ENCODE results near the gene LTF.
A peak's percentile ranks its signal among the peaks of the same experiment; 100 is the strongest.
"Not testable (repeated sequence)": the region's sequence is repeated elsewhere in the genome, so short reads cannot be mapped to it uniquely, and the experiment has no call there.

LTF gene

DNA sequence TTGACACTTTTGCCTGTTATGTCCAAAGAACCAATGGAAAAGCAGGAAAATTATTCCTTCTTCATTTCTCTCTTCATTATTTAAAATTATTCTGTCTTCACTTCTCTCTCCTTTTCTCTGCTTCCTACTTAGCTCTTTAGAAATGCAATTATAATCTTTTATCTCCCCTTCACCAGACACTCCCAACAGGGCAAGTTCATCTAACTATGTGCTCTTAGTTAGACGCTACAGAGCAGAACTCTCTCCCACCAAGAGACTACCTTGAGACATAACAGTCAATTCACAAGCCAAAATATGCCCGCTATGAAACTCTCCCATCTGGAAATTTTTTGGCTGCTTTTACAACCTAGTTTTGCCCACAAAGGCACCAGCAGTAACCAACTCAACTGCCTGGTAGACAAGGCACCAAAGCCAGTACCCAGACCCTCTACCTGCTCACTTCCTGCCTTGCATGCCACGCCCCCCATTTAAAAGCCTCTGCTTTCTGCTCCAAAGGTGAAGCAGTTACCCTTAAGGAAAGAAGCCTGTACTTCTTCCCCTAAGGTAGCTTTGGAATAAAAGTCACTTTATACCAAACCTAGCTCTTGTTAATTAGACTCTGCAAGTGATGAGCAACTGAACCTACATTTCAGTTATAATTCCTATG lies 29.5 kb downstream of the LTF start:
- DNase-seq = no peak

DNA sequence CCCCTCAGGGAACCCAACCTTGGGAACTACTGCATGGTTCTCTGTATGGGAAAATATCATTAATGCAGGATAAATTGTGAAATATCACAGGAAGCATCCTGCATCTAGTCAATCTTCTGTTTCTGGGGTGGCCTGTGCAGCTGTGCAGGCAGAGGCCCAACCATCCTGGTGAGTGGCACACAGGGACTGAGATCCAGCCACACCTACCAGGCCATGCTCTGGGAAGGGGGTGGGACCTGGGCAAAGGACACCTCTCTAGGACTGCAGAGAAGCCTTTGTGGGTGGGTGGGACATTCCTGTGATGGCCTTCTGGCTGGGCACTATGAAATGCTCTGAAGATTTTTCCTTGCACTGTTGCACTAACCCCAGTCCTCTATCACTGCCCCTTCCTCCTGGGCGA lies 30.9 kb downstream of the LTF start:
- DNase-seq = no peak

DNA sequence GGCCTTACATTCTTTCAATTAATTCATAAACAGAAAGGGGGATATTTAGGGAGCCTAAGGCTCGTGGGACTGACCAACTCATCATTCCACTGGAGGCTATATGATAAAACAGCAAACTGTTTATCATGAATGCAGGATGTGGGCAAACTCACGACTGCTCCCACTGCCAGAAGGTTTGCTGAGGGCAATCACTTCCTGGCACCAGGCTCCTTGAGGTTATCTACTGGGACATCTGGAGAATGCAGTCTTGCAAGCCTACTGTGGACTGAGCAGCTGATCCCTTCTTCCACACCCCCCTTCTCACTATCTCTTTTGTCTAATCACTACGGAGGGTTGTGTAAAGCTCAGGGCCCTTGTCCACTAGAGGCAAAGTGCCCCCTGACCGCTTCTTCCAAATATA lies 31.6 kb downstream of the LTF start:
- DNase-seq = not testable (repeated sequence)

DNA sequence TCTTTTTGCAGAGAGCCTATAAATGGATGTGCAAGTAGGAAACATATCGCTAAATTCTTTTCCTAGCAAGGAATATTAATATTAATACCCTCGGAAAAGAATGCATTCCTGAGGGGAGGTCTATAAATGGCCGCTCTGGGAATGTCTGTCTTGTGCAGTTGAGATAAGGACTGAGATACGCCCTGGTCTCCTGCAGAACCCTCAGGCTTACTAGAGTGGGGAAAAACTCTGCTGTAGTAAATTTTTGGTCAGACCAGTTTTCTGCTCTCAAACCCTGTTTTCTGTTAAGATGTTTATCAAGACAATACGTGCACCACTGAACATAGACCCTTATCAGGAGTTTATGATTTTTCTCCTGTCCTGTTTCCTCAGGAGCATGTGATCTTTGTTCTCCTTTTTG lies 32.8 kb downstream of the LTF start:
- DNase-seq = not testable (repeated sequence)

DNA sequence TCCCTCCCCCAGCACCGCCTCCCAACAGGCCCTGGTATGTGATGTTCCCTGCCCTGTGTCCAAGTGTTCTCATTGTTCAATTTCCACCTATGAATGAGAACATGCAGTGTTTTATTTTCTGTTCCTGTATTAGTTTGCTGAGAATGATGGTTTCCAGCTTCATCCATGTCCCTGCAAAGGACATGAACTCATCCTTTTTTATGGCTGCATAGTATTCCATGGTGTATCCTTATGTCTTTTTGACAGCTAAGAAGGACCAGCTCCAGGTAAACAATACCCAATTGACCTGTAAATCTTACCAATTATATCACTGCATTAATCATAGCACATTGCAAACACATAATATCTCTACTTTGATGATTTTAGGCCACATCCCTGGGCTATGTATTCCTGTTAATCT lies 33.8 kb downstream of the LTF start:
- not testable (repeated sequence) for DNase-seq

DNA sequence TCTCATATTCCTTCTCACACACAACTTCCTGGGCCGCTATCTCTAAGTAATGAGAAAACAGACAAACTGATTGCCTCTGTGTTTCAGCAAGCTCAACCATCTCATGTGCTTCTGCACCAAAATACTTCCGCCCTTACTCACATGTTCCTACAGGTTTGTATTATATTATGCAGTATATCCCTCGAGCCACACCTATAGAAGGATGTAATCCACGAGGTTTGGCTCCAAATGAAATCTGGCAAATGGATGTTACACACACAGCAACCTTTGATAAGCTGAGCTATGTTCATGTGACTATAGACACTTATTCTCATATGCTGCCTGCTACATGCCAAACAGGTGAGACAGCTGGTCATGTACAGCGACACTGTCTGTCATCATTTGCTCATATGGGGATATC lies 35.0 kb downstream of the LTF start:
- DNase-seq = no peak

DNA sequence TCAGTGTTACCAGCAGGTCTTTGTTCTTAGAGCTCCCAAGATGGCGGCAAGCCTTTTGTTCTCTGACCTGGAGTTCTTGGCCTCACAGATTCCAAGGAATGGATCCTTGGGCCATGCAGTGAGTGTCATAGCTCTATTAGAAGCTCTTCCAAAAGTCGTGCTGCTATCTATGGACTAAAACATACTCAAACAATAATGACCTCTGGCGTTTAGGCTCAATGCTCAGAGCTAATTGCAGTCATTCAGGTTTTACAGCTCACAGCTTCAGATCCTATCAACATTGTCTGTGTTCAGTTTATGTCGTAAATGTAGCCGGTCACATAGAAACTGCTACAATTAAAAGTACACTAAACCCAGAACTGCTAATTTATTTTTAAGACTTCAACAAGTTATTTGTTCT lies 35.5 kb downstream of the LTF start:
- no peak for DNase-seq

DNA sequence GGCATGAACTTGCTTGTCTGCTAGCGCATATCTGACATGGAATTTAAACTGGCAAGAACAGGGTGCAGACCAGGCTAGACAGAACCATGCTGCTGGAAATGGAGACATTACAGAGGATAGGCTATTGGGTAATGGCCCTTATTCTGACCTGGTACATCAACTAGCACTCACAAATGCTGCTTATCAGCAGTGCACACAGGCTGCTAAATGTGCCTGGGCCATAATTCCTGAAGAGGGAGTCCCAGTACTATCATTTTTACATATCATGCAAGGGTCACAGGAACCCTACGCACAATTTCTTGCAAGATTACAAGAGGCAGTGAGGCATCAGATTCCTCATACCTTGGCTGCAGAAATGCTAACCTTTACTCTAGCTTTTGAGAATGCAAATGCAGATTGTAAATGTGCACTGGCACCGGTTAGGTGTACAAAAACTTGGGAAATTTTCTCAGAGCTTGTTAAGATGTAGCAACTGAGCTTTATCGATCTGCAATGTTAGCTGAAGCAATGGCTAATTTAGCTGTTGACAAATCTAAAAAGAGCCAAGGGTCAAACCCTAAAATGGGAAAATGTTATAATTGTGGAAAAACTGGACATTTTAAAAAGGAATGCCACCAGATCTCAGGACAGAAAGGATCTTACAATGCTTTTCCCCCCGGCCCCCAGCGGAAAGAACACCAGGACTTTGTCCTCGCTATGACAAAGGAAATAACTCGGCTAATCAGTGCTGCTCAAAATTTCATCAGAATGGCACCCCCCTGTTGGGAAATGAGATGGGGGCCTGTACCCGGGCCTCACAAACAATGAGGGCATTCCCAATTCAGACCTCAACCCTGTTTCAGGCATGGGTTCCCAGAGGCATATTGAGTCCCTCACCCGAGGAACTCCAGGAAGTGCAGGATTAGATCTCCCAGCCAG lies 36.5 kb downstream of the LTF start:
- no peak for DNase-seq

DNA sequence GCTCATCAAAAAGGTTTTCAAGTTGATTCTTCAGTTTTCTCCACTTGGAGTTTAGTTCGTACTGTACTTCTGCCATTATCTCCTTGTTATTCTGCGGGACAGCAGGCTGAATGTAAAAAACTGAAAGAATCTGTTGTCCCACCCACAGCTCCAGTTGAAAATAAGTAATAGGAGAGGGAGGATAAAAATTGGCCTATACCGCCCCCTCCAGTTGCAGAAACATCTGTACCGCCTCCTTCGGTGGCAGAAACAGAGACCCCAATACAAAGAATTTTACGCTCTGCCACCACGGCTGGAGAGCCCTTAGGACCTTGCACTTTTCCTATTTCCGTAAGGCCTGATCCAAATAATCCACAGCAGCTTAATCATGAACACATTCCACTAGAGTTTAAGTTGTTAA lies 37.3 kb downstream of the LTF start:
- DNase-seq = not testable (repeated sequence)

DNA sequence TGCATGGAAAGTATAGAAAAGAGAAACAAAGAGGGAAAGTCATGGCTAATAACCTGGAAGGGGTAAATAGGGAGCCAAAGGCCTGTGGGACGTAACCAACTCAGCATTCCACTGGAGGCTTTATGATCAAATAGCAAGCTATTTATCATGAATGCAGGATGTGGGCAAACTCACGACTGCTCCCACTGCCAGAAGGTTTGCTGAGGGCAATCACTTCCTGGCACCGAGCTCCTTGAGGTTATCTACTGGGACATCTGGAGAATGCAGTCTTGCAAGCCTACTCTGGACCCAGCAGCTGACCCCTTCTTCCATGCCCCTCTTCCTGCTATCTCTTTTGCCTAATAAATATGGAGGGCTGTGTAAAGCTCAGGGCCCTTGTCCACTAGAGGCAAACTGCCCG lies 38.2 kb downstream of the LTF start:
- not testable (repeated sequence) for DNase-seq

DNA sequence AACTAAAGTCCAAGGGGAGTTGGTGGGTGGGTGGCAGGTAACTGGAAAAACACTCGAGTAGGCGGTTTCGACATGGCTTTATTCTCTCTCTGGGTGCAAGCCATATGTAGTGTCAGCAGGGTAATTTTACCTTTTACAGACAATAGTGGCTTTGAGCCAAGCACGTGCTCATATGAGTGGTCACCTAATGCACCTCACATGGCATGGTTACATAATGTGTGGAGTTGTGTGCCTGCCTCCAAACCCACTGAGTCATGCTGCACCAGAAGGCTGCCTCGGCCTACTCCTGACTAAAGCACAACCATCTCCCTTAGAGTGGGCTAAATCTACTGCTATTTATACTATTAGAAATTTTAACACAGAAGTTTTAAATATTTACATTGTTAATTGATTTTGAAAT lies 41.1 kb downstream of the LTF start:
- DNase-seq = no peak

DNA sequence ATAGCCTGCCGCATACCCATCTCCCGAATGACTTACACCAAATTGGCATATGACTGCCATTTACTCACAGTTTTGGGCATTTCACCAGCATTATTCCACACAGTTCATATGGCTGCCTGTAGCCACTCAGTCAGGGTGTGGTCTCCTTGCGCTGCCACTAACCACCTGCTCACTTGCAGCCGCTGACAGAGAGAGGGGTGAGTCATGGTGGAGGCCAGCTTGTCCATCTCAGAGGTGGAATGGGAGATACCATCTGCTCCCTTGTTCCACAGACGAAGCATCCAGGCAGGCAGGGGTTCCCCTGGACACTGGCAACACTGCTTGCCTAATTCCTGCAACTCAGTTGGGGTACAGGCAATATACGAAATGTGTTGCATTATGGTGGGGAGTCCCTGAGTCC lies 42.1 kb downstream of the LTF start:
- no peak for DNase-seq

DNA sequence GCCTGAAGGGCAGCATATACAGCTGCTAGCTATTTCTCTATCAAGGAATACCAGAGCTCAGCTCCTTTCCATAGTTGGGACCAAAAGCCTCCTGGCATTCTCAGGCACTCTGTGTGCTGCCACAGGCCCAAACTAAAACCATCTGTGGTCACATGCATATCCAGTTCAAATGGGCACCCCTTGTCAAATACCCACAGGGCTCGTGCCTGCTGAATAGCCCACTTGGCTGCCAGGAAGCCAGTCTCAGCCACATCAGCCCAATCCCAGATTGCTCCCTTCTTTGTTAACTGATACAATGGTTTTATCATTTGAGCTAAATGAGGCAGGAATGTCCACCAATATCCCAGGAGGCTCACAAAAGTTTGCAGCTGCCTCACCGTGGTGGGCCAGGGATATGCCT lies 43.8 kb downstream of the LTF start:
- no peak for DNase-seq

DNA sequence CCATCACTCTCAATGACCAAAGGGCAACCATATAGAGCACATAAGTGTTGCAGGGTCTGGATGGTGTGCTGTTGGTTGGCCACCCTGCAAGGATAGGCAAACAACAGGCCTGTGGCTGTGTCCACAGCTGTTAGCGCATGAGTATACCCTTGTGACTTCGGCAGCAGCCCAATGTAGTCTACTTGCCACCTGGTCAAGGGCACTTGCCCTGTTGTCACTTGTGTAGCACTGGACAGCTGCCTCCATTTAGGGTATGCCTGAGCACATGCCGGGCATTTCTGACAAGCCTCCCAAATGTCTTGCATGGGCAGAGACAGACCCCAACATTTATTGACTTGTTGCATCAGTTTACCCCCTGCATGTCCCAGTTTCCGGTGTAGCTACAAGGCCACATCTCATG lies 44.9 kb downstream of the LTF start:
- no peak for DNase-seq

DNA sequence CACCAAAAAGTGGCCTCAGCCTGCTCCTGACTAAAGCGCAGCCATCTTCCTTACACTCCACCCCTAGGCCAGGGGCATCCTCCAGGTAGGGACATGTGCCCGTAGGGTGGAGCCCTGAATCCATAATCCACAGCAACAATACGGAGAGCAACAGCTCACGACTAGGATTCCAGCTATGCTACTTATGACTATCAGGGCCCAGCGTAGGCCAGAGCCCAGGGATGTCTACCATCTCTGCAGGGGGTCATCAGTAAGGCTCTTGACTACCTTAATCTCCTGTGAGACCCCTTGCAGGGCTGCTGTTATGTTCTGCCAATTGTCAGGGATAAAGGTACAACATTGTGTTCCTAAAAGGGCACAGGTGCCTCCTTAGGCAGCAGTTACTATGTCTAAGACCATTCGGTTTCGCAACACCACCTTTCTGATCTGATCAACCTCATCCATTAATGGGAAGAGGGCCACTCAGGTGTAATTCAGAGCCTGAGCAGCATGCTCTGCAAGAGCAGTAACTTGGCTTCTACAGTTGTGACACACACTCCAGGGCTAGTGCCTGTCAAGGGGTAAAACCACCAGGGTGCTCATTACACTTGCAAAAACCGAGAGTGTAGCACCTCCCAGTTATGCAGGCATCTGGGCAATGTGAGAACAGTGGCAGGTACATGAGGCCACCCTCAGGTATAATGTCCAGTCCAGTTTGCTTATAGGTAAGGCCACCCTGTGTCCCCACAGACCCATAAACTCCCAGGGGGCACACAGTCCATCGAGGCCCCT lies 46.7 kb downstream of the LTF start:
- no peak for DNase-seq

DNA sequence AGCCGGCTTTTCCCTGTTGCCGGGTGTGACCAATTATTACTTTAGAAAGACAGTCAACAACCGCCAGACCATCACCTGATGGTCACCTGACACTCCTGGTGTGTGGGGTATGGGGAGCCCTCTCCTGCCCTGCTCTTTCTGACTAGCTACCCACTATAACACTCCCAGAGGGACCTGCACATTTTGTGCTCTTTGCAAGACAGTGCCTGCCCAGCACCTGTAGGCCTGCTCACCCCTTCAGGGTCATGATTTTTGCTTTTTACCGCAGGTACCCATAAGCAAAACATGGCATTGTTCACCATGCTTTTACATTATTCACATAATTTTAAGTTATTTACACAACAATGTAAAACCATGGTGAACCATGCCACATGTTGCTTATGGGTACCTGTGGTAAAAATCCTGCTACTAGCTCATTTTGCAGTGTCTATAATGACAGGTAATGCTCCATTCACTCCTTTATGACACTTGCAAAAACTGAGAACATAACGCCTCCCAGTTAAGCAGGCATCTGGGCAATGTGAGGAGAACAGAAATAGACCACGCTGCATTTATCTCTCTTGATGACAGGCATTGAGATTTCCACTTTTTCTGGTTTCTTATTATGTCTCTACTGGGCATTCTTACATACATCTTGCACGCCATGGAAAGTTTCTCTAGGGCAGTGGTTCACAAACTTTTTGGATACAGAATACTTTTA lies 47.7 kb downstream of the LTF start:
- DNase-seq = no peak

DNA sequence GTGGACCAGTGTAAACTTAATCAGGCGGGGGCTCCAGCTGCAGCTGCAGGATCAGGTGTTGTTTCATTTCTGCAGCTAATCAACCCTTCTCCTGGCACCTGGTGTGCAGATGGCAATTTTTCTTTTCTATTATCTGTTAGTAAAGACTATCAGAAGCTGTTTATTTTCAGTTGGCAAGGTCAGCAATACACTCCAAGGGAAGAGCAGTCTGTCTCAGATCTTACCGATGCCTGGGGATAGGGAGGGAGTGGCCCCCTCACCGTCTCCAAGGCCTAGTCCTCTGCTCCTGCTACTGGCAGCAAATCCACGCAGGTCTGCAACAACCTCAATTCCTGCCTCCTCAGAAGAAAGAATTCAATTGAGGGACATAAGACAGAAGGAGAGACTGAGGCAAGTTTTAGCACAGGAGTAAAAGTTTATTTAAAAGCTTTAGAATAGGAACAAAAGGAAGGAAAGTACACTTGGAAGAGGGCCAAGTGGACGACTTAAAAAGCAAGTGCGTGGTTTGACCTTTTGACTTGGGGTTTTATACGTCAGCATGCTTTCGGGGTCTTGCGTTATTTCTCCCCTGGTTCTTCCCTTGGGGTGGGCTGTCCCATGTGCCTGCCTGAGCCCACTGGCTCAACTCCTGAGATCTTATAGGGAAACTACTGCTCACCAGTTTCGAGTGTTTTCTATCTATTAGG lies 48.4 kb downstream of the LTF start:
- DNase-seq = no peak

DNA sequence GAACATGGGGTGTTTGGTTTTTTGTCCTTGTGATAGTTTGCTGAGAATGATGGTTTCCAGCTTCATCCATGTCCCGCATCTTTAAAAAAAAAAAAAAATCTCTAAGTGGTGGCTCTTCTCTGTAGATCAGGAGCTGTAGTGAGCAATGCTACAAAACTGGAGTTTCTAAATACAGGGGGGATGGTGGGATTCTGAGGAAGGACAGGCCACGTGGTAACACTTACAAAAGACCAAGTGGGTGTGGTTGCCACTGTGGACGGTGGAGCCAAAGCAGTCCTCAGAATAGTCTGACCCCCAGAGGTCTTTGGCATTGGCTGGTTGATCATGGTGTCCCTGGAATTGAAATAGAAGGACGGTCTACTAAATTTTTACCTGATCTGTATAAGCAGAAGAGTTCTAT lies 50.0 kb downstream of the LTF start:
- no peak for DNase-seq

DNA sequence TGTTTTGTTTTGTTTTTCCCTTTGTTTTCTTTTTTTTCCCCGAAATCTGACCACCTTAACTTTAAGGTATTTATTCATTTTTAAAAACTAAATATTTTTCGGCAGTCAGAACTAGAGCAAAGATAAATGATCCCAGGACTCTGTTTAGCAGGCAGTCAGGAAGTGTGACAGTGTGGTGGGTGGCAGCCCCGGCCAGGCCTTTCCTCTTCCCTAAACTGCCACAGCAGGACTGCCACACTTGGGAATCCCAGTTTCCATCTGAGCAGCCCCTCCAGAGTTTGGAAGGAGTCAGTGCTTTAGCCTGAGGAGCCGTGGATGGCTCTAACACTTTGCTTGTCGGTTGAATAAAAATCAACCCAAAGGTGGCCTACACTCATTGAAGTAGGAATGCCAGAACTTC lies 50.8 kb downstream of the LTF start:
- no peak for DNase-seq

DNA sequence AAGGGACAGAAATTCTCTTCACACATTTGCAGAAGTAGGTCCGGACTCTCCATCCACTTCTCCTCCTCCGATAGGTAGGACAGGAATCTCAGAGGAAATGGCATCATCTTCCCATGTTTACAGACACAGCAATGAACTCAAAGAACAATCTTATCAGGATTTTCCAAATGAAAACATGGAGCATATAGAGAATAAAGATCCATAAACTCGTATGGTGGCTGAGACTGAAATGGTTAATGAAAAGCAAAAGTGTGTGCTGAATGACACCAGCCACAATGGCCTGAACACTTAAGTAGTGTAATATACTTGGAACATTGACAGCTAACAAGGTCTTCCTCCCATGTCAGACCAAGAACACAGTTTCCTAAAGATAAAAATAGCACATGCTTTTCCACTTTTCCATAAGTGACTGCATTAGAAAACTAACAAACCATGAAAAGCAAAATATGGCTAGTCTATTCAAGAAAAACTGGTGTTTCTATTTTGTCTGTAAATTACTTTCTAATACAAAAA lies 51.9 kb downstream of the LTF start:
- DNase-seq = no peak

DNA sequence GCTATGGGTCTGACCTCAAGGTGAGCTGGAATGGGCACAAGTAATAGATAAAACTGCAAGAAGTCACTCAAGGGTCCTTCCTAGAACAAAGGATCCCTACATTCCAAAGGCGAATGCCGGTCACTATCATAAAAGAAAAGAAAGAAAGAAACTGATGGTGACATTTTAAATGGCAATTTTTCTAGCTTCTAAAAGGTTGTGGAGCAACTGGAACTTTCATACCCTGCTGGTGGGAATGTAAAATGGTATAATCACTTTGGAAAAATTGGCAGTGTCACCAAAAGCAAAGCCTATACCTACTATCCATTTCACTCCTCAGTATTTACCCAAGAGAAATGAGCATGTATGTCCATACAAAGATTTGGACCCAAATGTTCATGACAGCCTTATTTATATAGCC lies 53.4 kb downstream of the LTF start:
- DNase-seq = peak; percentile 4

DNA sequence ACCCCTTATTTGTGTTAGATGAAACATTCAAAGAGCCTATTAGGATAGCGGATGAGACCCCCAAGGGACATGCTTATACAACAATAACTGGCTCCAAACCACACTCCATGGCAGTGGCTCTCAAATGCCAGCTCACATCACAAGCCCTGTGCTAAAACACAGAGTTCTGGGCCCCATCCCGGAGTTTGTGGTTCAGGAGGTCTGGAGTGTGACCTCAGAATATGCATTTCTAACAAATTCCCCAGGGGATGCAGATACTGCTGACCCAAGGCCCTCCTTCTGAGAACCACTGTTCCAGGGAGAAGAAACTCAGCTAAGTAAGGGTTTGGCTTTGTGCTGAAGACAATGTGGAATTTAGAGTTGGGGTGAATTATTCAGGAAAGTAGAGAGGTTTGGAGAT lies 54.0 kb downstream of the LTF start:
- no peak for DNase-seq
